HCT116 (cell line): Measurements from ENCODE around the gene EDN2.

Source experiments
- EZH2 ChIP-seq: fragments of 200-600 bp; sonication (generic); IDR thresholded peaks from 2 replicates; pipeline ENCODE4 v1.6.1; 2017; ENCODE audit warnings: antibody characterized with exemption, mixed run types
- EZH2phosphoT487 ChIP-seq: fragments of 200-600 bp; IDR thresholded peaks from 2 replicates; pipeline ENCODE4 v1.6.1; 2018; ENCODE audit warnings: antibody characterized with exemption, borderline replicate concordance
- FOSL1 ChIP-seq: IDR thresholded peaks from 2 replicates; pipeline ENCODE4 v1.6.1; 2012; ENCODE audit warnings: low read depth
- JUND ChIP-seq: IDR thresholded peaks from 2 replicates; pipeline ENCODE4 v1.6.1; 2012
- POLR2A ChIP-seq: IDR thresholded peaks from 2 replicates; pipeline ENCODE4 v1.7.0; 2011; ENCODE audit warnings: borderline replicate concordance; ENCODE audit not compliant: insufficient read depth, insufficient read length; ENCODE audit errors: extremely low read depth
- POLR2AphosphoS5 ChIP-seq: IDR thresholded peaks from 2 replicates; pipeline ENCODE4 v1.6.1; 2011; ENCODE audit warnings: mild to moderate bottlenecking, low read depth, low read length, moderate library complexity
- SIN3A ChIP-seq: IDR thresholded peaks from 2 replicates; pipeline ENCODE4 v1.6.1; 2012; ENCODE audit warnings: low read depth
- SP1 ChIP-seq: IDR thresholded peaks from 2 replicates; pipeline ENCODE4 v1.6.1; 2012; ENCODE audit warnings: low read depth
- TCF7L2 ChIP-seq: IDR thresholded peaks from 2 replicates; pipeline ENCODE4 v1.7.0; 2011; ENCODE audit warnings: borderline replicate concordance, inconsistent platforms; ENCODE audit not compliant: insufficient read depth, insufficient read length; ENCODE audit errors: extremely low read depth
- TF ChIP-seq, protein P1 (sequence below), 3 experiments: fragments of 200-600 bp in 1 of 3; sonication (generic) in 1 of 3; IDR thresholded peaks in 2 of 3; conservative IDR thresholded peaks in 1 of 3; 2 replicates each; pipeline ENCODE4 v1.5.1; 2012 to 2017; ENCODE audit warnings: low read depth in 2 of 3, low read length in 2 of 3, antibody characterized with exemption in 1 of 3, borderline replicate concordance in 1 of 3, control low read depth in 1 of 3, mild to moderate bottlenecking in 1 of 3, mixed read lengths in 1 of 3, mixed run types in 1 of 3, moderate library complexity in 1 of 3; ENCODE audit not compliant: insufficient read depth in 1 of 3
- TF ChIP-seq, protein P2 (sequence below): IDR thresholded peaks from 2 replicates; pipeline ENCODE4 v1.6.1; 2012; ENCODE audit warnings: low read depth
- TF ChIP-seq, protein P3 (sequence below): IDR thresholded peaks from 2 replicates; pipeline ENCODE4 v1.6.1; 2011; ENCODE audit warnings: mild to moderate bottlenecking, low read length, moderate library complexity; ENCODE audit not compliant: insufficient replicate concordance; ENCODE audit errors: extremely low read depth

DNA sequence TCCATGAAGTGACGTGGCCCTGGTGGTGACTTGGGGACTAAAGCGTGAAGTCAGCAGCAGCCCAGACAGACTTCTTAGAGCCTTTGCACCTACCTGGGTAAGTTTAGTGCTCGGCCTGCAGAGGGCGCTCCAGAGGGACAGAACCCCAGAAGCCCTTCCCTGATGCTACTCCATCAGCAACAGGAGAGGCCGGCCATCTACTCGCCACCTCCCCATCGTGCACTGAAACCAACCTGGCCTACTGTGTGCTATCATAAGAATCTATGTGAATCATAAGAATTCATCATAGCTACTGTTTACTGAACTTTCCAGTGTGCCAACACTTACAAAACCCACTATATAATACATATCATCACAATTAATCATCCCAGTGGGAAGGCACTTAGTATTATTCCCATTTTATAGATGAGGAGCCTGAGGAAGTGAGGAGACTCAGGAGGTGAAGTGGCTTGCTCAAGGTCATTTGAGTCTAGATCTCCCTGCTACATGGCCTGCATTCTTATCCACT is 7.9 kb upstream of the EDN2 start:
- TF ChIP-seq, protein P1, sequence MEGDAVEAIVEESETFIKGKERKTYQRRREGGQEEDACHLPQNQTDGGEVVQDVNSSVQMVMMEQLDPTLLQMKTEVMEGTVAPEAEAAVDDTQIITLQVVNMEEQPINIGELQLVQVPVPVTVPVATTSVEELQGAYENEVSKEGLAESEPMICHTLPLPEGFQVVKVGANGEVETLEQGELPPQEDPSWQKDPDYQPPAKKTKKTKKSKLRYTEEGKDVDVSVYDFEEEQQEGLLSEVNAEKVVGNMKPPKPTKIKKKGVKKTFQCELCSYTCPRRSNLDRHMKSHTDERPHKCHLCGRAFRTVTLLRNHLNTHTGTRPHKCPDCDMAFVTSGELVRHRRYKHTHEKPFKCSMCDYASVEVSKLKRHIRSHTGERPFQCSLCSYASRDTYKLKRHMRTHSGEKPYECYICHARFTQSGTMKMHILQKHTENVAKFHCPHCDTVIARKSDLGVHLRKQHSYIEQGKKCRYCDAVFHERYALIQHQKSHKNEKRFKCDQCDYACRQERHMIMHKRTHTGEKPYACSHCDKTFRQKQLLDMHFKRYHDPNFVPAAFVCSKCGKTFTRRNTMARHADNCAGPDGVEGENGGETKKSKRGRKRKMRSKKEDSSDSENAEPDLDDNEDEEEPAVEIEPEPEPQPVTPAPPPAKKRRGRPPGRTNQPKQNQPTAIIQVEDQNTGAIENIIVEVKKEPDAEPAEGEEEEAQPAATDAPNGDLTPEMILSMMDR (IDR thresholded peaks at IDR 0.05 in 2 of 3, conservative IDR thresholded peaks at IDR 0.05 in 1 of 3; ENCODE audit: borderline replicate concordance in 1 of 3, insufficient read depth in 1 of 3, low read depth in 2 of 3, low read length in 2 of 3): peak in 2 of 3 experiments; percentile 84 to 94; a peak in 4 of 6 replicates
- TF ChIP-seq EZH2: no peak
- no peak for TF ChIP-seq POLR2A
- TF ChIP-seq POLR2AphosphoS5: no peak
- no peak for TF ChIP-seq EZH2phosphoT487
- TF ChIP-seq, protein P2, sequence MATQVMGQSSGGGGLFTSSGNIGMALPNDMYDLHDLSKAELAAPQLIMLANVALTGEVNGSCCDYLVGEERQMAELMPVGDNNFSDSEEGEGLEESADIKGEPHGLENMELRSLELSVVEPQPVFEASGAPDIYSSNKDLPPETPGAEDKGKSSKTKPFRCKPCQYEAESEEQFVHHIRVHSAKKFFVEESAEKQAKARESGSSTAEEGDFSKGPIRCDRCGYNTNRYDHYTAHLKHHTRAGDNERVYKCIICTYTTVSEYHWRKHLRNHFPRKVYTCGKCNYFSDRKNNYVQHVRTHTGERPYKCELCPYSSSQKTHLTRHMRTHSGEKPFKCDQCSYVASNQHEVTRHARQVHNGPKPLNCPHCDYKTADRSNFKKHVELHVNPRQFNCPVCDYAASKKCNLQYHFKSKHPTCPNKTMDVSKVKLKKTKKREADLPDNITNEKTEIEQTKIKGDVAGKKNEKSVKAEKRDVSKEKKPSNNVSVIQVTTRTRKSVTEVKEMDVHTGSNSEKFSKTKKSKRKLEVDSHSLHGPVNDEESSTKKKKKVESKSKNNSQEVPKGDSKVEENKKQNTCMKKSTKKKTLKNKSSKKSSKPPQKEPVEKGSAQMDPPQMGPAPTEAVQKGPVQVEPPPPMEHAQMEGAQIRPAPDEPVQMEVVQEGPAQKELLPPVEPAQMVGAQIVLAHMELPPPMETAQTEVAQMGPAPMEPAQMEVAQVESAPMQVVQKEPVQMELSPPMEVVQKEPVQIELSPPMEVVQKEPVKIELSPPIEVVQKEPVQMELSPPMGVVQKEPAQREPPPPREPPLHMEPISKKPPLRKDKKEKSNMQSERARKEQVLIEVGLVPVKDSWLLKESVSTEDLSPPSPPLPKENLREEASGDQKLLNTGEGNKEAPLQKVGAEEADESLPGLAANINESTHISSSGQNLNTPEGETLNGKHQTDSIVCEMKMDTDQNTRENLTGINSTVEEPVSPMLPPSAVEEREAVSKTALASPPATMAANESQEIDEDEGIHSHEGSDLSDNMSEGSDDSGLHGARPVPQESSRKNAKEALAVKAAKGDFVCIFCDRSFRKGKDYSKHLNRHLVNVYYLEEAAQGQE: no peak
- TF ChIP-seq, protein P3, sequence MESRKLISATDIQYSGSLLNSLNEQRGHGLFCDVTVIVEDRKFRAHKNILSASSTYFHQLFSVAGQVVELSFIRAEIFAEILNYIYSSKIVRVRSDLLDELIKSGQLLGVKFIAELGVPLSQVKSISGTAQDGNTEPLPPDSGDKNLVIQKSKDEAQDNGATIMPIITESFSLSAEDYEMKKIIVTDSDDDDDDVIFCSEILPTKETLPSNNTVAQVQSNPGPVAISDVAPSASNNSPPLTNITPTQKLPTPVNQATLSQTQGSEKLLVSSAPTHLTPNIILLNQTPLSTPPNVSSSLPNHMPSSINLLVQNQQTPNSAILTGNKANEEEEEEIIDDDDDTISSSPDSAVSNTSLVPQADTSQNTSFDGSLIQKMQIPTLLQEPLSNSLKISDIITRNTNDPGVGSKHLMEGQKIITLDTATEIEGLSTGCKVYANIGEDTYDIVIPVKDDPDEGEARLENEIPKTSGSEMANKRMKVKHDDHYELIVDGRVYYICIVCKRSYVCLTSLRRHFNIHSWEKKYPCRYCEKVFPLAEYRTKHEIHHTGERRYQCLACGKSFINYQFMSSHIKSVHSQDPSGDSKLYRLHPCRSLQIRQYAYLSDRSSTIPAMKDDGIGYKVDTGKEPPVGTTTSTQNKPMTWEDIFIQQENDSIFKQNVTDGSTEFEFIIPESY: no peak
- no peak for TF ChIP-seq JUND
- no peak for TF ChIP-seq FOSL1
- TF ChIP-seq TCF7L2: no peak
- no peak for TF ChIP-seq SIN3A
- no peak for TF ChIP-seq SP1
